Activated CD4-positive, alpha-beta memory T cell treated with anti-CD3 and anti-CD28 coated beads, Interleukin-2, amount 10 ng/mL, durations not matched to agents 7 days and 5 days (primary cell): Measurements from ENCODE around the gene UTP14C. TPM values are rescaled to one million over a fixed set of nuclear protein-coding genes. Genes with fewer than 3 reads are reported as not detected.
"Not testable (repeated sequence)": the region's sequence is repeated elsewhere in the genome, so short reads cannot be mapped to it uniquely, and the experiment has no call there.

Source experiments
- CTCF ChIA-PET: fragments of 350-600 bp; sonication (Branson Sonifier 250); formaldehyde crosslinking; loops from one replicate; lab custom pipeline; 2021; ENCODE audit warnings: antibody characterized with exemption, inconsistent platforms; lab: Charles Lee
- POLR2A ChIA-PET: fragments of 350-600 bp; sonication (Branson Sonifier 250); formaldehyde crosslinking; loops from one replicate; lab custom pipeline; 2021; ENCODE audit warnings: antibody characterized with exemption; lab: Charles Lee
- DNase-seq: peaks from one replicate; pipeline ENCODE4 v3.0.0-alpha.2; 2020
- H3K27ac Mint-ChIP-seq: one replicate; pipeline ENCODE4 v1.8.0; 2021; ENCODE audit warnings: mild to moderate bottlenecking, mixed read lengths
- H3K27me3 Mint-ChIP-seq: one replicate; pipeline ENCODE4 v1.8.0; 2021; ENCODE audit warnings: mixed read lengths
- H3K36me3 Mint-ChIP-seq: one replicate; pipeline ENCODE4 v1.8.0; 2021; ENCODE audit warnings: low read depth, mixed read lengths
- H3K4me1 Mint-ChIP-seq: one replicate; pipeline ENCODE4 v1.8.0; 2021; ENCODE audit warnings: mixed read lengths
- H3K4me3 Mint-ChIP-seq: one replicate; pipeline ENCODE4 v1.8.0; 2021; ENCODE audit warnings: mild to moderate bottlenecking, mixed read lengths
- H3K9me3 Mint-ChIP-seq: one replicate; pipeline ENCODE4 v1.8.0; 2021; ENCODE audit warnings: mixed read lengths
- total RNA-seq, 2 experiments: library from RNA; stranded (reverse); gene quantifications; one replicate each; pipeline ENCODE4 v1.2.3, GENCODE V29; 2021

The UTP14C gene, protein sequence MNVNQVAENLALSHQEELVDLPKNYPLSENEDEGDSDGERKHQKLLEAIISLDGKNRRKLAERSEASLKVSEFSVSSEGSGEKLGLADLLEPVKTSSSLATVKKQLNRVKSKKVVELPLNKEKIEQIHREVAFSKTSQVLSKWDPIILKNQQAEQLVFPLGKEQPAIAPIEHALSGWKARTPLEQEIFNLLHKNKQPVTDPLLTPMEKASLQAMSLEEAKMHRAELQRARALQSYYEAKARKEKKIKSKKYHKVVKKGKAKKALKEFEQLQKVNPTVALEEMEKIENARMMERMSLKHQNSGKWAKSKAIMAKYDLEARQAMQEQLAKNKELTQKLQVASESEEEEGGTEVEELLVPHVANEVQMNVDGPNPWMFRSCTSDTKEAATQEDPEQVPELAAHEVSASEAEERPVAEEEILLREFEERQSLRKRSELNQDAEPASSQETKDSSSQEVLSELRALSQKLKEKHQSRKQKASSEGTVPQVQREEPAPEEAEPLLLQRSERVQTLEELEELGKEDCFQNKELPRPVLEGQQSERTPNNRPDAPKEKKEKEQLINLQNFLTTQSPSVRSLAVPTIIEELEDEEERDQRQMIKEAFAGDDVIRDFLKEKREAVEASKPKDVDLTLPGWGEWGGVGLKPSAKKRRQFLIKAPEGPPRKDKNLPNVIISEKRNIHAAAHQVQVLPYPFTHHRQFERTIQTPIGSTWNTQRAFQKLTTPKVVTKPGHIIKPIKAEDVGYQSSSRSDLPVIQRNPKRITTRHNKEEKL
- 1 to 10 TPM; 9.4 to 10.0 TPM for total RNA-seq

DNA sequence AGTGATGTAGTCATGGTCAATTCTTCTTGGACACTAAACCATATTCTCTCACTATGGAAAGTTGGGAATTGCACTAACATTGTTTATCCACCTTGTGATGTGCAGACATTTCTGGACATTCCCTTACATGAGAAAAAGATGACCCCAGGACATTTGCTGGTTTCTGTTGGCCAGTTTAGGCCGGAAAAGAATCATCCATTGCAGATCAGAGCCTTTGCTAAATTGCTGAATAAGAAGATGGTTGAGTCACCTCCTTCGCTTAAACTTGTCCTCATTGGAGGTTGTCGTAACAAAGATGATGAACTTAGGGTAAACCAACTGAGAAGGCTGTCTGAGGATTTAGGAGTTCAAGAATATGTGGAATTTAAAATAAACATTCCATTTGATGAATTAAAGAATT lies at the start of gene UTP14C:
UTP14C (plus strand) TSS at position 211 of the 400 bp plus-strand sequence. CDS start 4,114 bp downstream, outside the sequence.
- Mint-ChIP-seq H3K27me3 (no peaks in the 10 kb centered on the region), H3K9me3 (no peaks in the 10 kb centered on the region), H3K4me3 (no peak within 1 kb of the TSS), H3K36me3 (peaks cover 73% of the 10 kb centered on the region), H3K27ac (no peak within 1 kb of the TSS), H3K4me1 (peaks cover 2% of the 10 kb centered on the region)
- POLR2A ChIA-PET, result no interaction called here
- DNase-seq, result no peak
- CTCF ChIA-PET, result no interaction called here

DNA sequence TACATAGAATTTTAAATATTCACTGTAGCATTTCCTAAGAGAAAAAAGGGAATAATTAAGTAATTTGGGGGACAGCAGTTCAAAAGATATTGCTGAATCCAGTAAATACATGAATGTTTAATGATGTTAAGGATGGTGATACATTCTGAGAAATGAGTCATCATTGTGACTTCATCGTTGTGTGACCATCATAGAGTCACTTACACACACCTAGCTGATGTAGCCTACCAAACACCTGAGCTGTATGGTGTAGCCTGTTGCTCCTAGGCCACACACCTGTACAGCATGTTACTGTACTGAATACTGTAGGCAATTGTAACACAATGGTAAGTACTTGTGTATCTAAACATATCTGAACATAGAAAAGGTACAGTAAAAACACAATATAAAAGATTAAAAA lies 48.1 kb upstream of the UTP14C start:
- no peak overlapping the region for H3K4me3 Mint-ChIP-seq
- H3K9me3 Mint-ChIP-seq, result no peaks in the 10 kb centered on the region
- ChIA-PET CTCF (interaction anchor here (0.7 to 1.9 kb wide), 5 partner anchors 10 to 51 kb away, joined by 3 to 6 read pairs (median 3); no protein-coding TSS in a partner anchor), POLR2A (interaction anchor here (0.9 kb wide), 1 partner anchor 28 kb away, joined by 5 read pairs; no protein-coding TSS in a partner anchor)
- H3K27ac Mint-ChIP-seq, result no peak overlapping the region
- DNase-seq, result no peak
- peaks cover 2% of the 10 kb centered on the region for H3K27me3 Mint-ChIP-seq
- peaks cover 3% of the 10 kb centered on the region for H3K4me1 Mint-ChIP-seq
- H3K36me3 Mint-ChIP-seq, result no peaks in the 10 kb centered on the region

DNA sequence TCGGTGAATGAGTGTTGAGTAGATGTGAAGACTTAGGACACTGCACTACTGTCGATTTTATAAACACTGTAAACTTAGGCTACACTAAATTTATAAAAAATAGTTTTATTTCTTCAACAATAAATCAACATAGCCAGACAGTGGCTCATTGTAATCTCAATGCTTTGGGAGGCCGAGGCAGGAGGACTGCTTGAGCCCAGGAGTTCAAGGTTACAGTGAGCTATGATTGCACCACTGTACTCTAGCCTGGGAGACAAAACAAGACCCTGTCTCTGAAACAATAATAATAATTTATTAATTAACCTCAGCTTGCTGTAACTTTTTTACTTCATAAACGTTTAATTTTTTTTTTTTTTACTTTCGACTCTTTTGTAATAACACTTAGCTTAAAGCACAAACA lies 47.6 kb upstream of the UTP14C start:
- H3K4me3 Mint-ChIP-seq, result no peak overlapping the region
- H3K36me3 Mint-ChIP-seq, result no peaks in the 10 kb centered on the region
- CTCF ChIA-PET, result interaction anchor here (0.7 to 1.9 kb wide), 4 partner anchors 15 to 52 kb away, joined by 3 to 6 read pairs (median 4); no protein-coding TSS in a partner anchor
- peaks cover 3% of the 10 kb centered on the region for H3K4me1 Mint-ChIP-seq
- POLR2A ChIA-PET, result interaction anchor here (0.9 kb wide), 1 partner anchor 28 kb away, joined by 5 read pairs; no protein-coding TSS in a partner anchor
- no peak for DNase-seq
- H3K27ac Mint-ChIP-seq, result no peak overlapping the region
- H3K9me3 Mint-ChIP-seq, result no peaks in the 10 kb centered on the region
- peaks cover 3% of the 10 kb centered on the region for H3K27me3 Mint-ChIP-seq

DNA sequence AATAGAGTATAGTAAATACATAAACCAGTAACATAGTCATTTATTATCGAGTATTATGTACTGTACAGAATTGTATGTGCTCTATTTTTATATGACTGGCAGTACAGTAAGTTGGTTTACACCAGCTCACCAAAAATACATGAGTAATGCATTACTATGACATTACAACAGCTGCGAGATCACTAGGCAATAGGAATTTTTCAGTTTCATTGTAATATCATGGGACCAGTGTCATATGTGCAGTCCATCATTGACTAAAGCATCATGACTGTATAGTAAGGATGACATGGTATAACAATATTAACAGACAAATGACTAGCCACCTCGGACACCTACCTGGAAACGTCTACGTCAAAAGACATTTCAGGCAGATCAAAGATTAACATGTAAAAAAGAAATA lies 46.9 kb upstream of the UTP14C start:
- Mint-ChIP-seq H3K36me3 (no peaks in the 10 kb centered on the region), H3K4me3 (no peak overlapping the region), H3K9me3 (no peaks in the 10 kb centered on the region), H3K4me1 (no peaks in the 10 kb centered on the region), H3K27me3 (peaks cover 3% of the 10 kb centered on the region), H3K27ac (no peak overlapping the region)
- no peak for DNase-seq
- CTCF ChIA-PET, result interaction anchor here (0.7 to 1.9 kb wide), 3 partner anchors 14 to 24 kb away, joined by 3 to 6 read pairs (median 4); no protein-coding TSS in a partner anchor
- POLR2A ChIA-PET, result interaction anchor here (0.9 kb wide), 1 partner anchor 27 kb away, joined by 5 read pairs; no protein-coding TSS in a partner anchor

DNA sequence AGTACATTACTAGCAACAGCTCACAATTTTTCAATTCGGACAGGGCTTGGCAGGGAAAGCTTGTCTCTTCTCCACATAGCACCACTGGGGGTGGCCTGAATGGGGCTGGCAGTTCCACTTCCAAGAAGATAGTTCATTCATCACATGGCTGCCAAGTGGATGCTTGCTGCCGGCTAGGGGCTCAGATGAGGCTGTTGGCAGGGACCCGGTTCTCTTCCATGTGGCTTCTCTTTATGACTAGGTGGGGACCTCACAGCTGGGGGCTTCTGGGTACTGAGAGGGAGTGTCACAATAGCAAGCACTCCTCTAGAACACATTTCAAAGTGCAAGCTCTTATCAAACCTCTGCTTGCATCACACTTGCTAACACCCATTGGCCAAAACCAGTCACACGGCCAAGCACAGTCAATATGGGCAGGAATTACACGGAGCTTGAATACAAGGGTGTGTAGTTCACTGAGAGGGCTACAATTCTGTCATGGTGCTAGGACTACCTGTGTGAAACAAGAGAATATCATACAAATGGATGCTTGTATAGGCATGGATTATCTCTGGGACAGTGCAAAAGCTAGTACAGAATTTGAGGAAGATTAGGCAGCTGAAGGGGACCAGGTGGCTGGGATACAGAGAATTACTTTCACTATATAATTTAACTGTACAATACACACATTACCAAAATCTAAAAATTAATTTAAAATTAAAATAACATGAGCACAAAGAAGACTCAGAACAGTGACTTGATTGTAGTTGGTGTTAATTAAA lies 45.5 kb upstream of the UTP14C start:
- CTCF ChIA-PET, result interaction anchor here (1.1 kb wide), 1 partner anchor 12 kb away, joined by 4 read pairs; no protein-coding TSS in a partner anchor
- no peaks in the 10 kb centered on the region for H3K36me3 Mint-ChIP-seq
- no peak overlapping the region for H3K4me3 Mint-ChIP-seq
- H3K4me1 Mint-ChIP-seq, result no peaks in the 10 kb centered on the region
- POLR2A ChIA-PET, result no interaction called here
- no peak overlapping the region for H3K27ac Mint-ChIP-seq
- no peaks in the 10 kb centered on the region for H3K9me3 Mint-ChIP-seq
- peaks cover 3% of the 10 kb centered on the region for H3K27me3 Mint-ChIP-seq
- DNase-seq, result no peak

DNA sequence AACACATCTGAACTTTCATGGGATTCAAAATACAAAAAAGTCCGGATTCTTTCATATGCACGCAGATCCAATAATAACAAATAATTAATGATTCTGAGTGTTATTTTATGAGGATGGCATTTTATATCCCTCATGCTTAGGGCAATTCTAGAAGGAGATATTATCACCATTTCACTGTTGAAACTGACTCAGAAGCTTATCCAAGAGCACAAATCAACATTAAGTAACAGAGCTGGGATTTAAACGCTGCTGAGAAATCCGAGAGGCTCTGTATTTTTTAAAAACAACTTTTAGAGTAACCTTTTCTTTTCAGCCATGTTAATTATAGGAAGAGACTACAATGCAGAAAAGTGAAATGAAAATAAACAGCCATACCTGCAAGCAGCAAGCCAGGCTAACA lies 43.6 kb upstream of the UTP14C start:
- no peak overlapping the region for H3K4me3 Mint-ChIP-seq
- ChIA-PET POLR2A (no interaction called here), CTCF (no interaction called here)
- no peak overlapping the region for H3K27ac Mint-ChIP-seq
- no peaks in the 10 kb centered on the region for H3K4me1 Mint-ChIP-seq
- no peaks in the 10 kb centered on the region for H3K36me3 Mint-ChIP-seq
- no peaks in the 10 kb centered on the region for H3K9me3 Mint-ChIP-seq
- no peak for DNase-seq
- peaks cover 21% of the 10 kb centered on the region for H3K27me3 Mint-ChIP-seq

DNA sequence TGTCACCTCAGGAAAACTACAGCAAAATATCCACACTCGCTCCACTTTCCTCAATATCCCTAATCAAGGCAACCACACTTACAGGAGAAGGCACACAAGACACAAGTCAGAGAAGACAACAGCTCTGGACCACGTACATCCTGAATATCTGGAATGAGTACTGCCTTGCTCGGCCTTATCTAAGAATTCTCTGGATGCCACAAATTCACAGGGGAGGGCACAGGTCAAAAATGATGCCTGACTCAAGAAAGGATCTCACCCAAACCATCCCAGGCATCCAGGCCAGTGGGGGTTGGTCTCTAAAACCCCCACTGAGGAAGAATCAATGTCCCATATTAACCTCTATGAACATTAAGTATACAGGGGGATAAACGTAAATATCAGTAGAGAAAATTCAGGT lies 43.1 kb upstream of the UTP14C start:
- no peaks in the 10 kb centered on the region for H3K9me3 Mint-ChIP-seq
- peaks cover 25% of the 10 kb centered on the region for H3K27me3 Mint-ChIP-seq
- CTCF ChIA-PET, result no interaction called here

DNA sequence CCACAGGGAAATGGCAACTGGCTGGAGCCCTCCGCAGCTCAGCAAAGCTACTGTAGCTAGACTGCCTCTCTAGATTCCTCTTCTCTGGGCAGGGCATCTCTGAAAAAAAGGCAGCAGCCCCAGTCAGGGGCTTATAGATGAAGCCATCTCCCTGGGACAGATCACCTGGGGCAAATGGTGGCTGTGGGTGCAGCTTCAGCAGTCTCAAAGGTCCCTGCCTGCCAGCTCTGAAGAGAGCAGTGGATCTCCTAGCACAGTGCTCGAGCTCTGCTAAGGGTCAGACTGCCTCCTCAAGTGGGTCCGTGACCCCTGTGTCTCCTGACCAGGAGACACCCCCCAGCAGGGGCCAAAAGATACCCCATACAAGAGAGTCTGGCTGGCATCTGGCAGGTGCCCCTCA lies 41.2 kb upstream of the UTP14C start:
- POLR2A ChIA-PET, result not testable (repeated sequence)

More for the DNA sequence above, 43.1 kb upstream of the UTP14C start:
- Mint-ChIP-seq H3K36me3 (no peaks in the 10 kb centered on the region), H3K4me1 (no peaks in the 10 kb centered on the region), H3K27ac (no peak overlapping the region), H3K4me3 (no peak overlapping the region)
- no peak for DNase-seq
- POLR2A ChIA-PET, result no interaction called here

DNA sequence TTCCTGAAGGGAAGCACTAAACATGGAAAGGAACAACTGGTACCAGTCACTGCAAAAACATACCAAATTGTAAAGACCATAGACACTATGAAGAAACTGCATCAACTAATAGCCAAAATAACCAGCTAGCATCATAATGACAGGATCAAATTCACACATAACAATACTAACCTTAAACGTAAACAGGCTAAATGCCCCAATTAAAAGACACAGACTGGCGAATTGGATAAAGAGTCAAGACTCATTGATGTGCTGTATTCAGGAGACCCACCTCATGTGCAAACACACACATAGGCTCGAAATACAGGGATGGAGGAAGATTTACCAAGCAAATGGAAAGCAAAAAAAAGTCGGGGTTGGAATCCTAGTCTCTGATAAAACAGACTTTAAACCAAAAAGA lies 39.6 kb upstream of the UTP14C start:
- H3K36me3 Mint-ChIP-seq, POLR2A ChIA-PET, CTCF ChIA-PET, H3K9me3 Mint-ChIP-seq, DNase-seq, H3K4me1 Mint-ChIP-seq, H3K27ac Mint-ChIP-seq, H3K4me3 Mint-ChIP-seq: not testable (repeated sequence)
- H3K27me3 Mint-ChIP-seq, result peaks cover 45% of the 10 kb centered on the region

More for the DNA sequence above, 41.2 kb upstream of the UTP14C start:
- H3K27ac Mint-ChIP-seq, DNase-seq, H3K36me3 Mint-ChIP-seq, H3K9me3 Mint-ChIP-seq, H3K4me3 Mint-ChIP-seq, CTCF ChIA-PET, H3K4me1 Mint-ChIP-seq: not testable (repeated sequence)
- H3K27me3 Mint-ChIP-seq, result peaks cover 42% of the 10 kb centered on the region

DNA sequence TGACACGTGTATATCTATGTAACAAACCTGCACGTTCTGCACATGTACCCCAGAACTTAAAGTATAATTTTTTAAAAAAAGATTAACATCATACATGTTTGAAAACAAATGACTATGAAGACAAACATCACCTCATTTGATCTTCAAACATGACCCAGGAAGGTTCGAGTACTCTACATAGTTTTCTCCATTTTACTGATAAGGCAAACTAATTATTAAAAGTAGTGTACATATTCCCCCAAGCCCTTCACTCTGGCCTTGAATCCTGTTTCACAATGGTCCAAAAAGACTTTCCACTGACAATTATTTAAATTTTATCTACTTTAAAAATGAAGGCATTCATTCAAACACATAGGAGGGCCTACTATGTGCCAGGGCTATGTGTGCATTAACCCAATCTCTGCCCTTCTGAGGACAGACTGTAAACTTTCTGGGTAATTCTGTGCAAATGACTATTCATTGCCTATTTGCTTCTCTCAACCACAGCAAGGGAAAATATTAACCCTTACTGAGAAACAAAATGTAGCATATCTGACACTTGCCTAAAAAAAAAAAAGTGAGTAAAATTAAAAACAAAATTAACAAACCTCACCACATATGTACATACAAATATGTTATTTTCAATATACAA lies 35.4 kb upstream of the UTP14C start:
- Mint-ChIP-seq H3K36me3 (no peaks in the 10 kb centered on the region), H3K27me3 (peaks cover 41% of the 10 kb centered on the region), H3K9me3 (no peaks in the 10 kb centered on the region), H3K27ac (no peak overlapping the region), H3K4me3 (no peak overlapping the region), H3K4me1 (no peaks in the 10 kb centered on the region)
- DNase-seq, result no peak
- CTCF ChIA-PET, result no interaction called here
- POLR2A ChIA-PET, result no interaction called here

DNA sequence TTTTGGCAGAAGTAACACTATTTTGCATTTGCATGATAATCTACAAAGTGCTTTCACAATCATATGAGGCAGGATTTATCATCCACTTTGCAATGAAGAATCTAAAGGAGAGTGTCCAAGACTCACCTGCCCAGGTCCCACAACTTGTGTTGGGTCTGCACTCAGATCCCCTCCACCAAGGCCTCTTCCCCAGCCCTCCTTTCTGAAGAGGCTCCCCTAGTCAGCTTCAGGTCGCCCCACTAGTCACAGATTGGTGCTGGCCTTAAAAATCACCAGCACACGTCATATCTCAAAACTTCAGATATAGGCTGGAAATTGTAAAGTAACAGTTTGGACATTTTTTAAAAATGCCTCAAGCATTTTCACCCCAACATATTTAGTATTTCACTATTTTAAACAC lies 30.8 kb upstream of the UTP14C start:
- H3K9me3 Mint-ChIP-seq, result no peaks in the 10 kb centered on the region
- H3K27ac Mint-ChIP-seq, result no peak overlapping the region
- peaks cover 2% of the 10 kb centered on the region for H3K4me1 Mint-ChIP-seq
- no peaks in the 10 kb centered on the region for H3K36me3 Mint-ChIP-seq
- no peak overlapping the region for H3K4me3 Mint-ChIP-seq
- no peak for DNase-seq
- ChIA-PET CTCF (interaction anchor here (1.0 to 1.5 kb wide), 2 partner anchors 98 to 242 kb away, joined by 3 read pairs; no protein-coding TSS in a partner anchor), POLR2A (no interaction called here)
- peaks cover 15% of the 10 kb centered on the region for H3K27me3 Mint-ChIP-seq
